SK-N-SH (cell line): ENCODE data around the gene CXXC1. TPM values are rescaled to one million over a fixed set of nuclear protein-coding genes. Genes with fewer than 3 reads are reported as not detected.

Source experiments
- CTCF ChIA-PET: fragments of 300-600, 350-600 bp; formaldehyde crosslinking; extraction: SDS; loops from one replicate; lab custom pipeline; 2021; lab: Yijun Ruan, JAX
- POLR2A ChIA-PET: fragments of 350-600 bp; sonication (Branson Sonifier 250); formaldehyde crosslinking; extraction: SDS; loops from one replicate; lab custom pipeline; 2020; ENCODE audit warnings: antibody characterized with exemption, inconsistent platforms; lab: Yijun Ruan, JAX
- DNase-seq: peaks from one replicate; pipeline ENCODE4 v3.0.0; 2012
- H2AFZ ChIP-seq: fragments of 200-600 bp; sonication (generic); 2 replicates; pipeline ENCODE4 v1.8.1; 2016; ENCODE audit warnings: antibody characterized with exemption, mild to moderate bottlenecking, low read depth
- H3F3A ChIP-seq: fragments of 200-600 bp; sonication (generic); replicated peaks from 2 replicates; pipeline ENCODE3; 2016; ENCODE audit warnings: antibody characterized with exemption, mild to moderate bottlenecking; ENCODE audit not compliant: insufficient read depth
- H3K27ac ChIP-seq, 2 experiments: fragments of 200-500 bp in 1 of 2; fragments of 200-600 bp in 1 of 2; sonication (Bioruptor generic) in 1 of 2; sonication (generic), shearing (Covaris generic) in 1 of 2; 2 replicates each; pipeline versions ENCODE4 v1.5.1 to v1.6.1; 2014 to 2016; ENCODE audit warnings: low read depth in 2 of 2, inconsistent platforms in 1 of 2, low read length in 1 of 2, mild to moderate bottlenecking in 1 of 2, mixed read lengths in 1 of 2
- H3K27me3 ChIP-seq: fragments of 200-600 bp; sonication (generic), shearing (Covaris generic); 2 replicates; pipeline ENCODE4 v1.6.1; 2016; ENCODE audit warnings: mixed run types; ENCODE audit not compliant: insufficient read depth
- H3K36me3 ChIP-seq, 2 experiments: fragments of 200-500 bp in 1 of 2; fragments of 200-600 bp in 1 of 2; sonication (Bioruptor generic) in 1 of 2; sonication (generic) in 1 of 2; replicated peaks in 1 of 2; 2 replicates each; pipeline versions ENCODE3 to v1.5.1; 2014 to 2016; ENCODE audit warnings: low read length in 1 of 2, mild to moderate bottlenecking in 1 of 2; ENCODE audit not compliant: insufficient read depth in 2 of 2, control insufficient read depth in 1 of 2
- H3K4me1 ChIP-seq, 2 experiments: fragments of 200-500 bp in 1 of 2; fragments of 200-600 bp in 1 of 2; sonication (Bioruptor generic) in 1 of 2; sonication (generic), shearing (Covaris generic) in 1 of 2; 2 replicates each; pipeline versions ENCODE4 v1.5.1 to v1.6.1; 2014 to 2016; ENCODE audit warnings: low read depth in 1 of 2, low read length in 1 of 2, mixed run types in 1 of 2; ENCODE audit not compliant: insufficient read depth in 2 of 2, control insufficient read depth in 1 of 2
- H3K4me2 ChIP-seq: fragments of 200-600 bp; sonication (generic), shearing (Covaris generic); 2 replicates; pipeline ENCODE4 v1.6.1; 2017; ENCODE audit warnings: mixed run types
- H3K4me3 ChIP-seq, 2 experiments: fragments of 200-500 bp in 1 of 2; fragments of 200-600 bp in 1 of 2; sonication (Bioruptor generic) in 1 of 2; sonication (generic), shearing (Covaris generic) in 1 of 2; 2 replicates each; pipeline versions ENCODE4 v1.5.1 to v1.8.1; 2014 to 2016; ENCODE audit warnings: low read depth in 2 of 2, inconsistent platforms in 1 of 2, low read length in 1 of 2, mild to moderate bottlenecking in 1 of 2, mixed read lengths in 1 of 2, moderate library complexity in 1 of 2
- H3K79me2 ChIP-seq: fragments of 200-600 bp; sonication (generic); 2 replicates; pipeline ENCODE4 v1.8.1; 2017; ENCODE audit warnings: mild to moderate bottlenecking; ENCODE audit not compliant: insufficient read depth
- H3K9ac ChIP-seq: fragments of 200-600 bp; sonication (generic); 2 replicates; pipeline ENCODE4 v1.6.1; 2017; ENCODE audit warnings: mixed run types
- H3K9me2 ChIP-seq: fragments of 200-600 bp; sonication (generic); 2 replicates; pipeline ENCODE4 v1.6.1; 2017; ENCODE audit warnings: mixed run types
- H3K9me3 ChIP-seq: fragments of 200-600 bp; sonication (generic); 2 replicates; pipeline ENCODE4 v1.6.1; 2017; ENCODE audit warnings: mixed run types, mild to moderate bottlenecking, moderate library complexity
- H4K20me1 ChIP-seq: fragments of 200-600 bp; sonication (generic); 2 replicates; pipeline ENCODE4 v1.6.1; 2017; ENCODE audit warnings: mild to moderate bottlenecking, mixed run types; ENCODE audit not compliant: insufficient read depth
- CHD2 ChIP-seq: fragments of 150-350 bp; IDR thresholded peaks from 2 replicates; pipeline ENCODE4 v1.6.1; 2018; ENCODE audit warnings: low read length; ENCODE audit not compliant: partially characterized antibody
- ELF1 ChIP-seq: IDR thresholded peaks from 2 replicates; pipeline ENCODE4 v1.4.0; 2012
- EP300 ChIP-seq, 2 experiments: IDR thresholded peaks; 2 replicates each; pipeline versions ENCODE4 v1.4.0 to v1.6.1; 2012; ENCODE audit warnings: borderline replicate concordance in 1 of 2, low read depth in 1 of 2, low read length in 1 of 2
- EZH2phosphoT487 ChIP-seq: fragments of 200-600 bp; sonication (generic); IDR thresholded peaks from 2 replicates; pipeline ENCODE4 v1.6.1; 2017; ENCODE audit warnings: low read depth, mixed run types, mild to moderate bottlenecking, antibody characterized with exemption, moderate library complexity, borderline replicate concordance
- FOSL2 ChIP-seq: IDR thresholded peaks from 2 replicates; pipeline ENCODE4 v1.4.0; 2012; ENCODE audit warnings: low read depth, mild to moderate bottlenecking, moderate library complexity, borderline replicate concordance
- FOXJ3 ChIP-seq: sonication (generic); formaldehyde crosslinking; IDR thresholded peaks from 2 replicates; pipeline ENCODE4 v1.5.1; 2020; ENCODE audit warnings: mild to moderate bottlenecking, missing genetic modification reagents
- FOXM1 ChIP-seq: IDR thresholded peaks from 2 replicates; pipeline ENCODE4 v1.4.0; 2012; ENCODE audit warnings: low read depth, mild to moderate bottlenecking
- GABPA ChIP-seq: IDR thresholded peaks from 2 replicates; pipeline ENCODE4 v1.4.0; 2012; ENCODE audit warnings: low read depth, mild to moderate bottlenecking
- JUND ChIP-seq: IDR thresholded peaks from 2 replicates; pipeline ENCODE4 v1.4.0; 2012
- MAX ChIP-seq: IDR thresholded peaks from 2 replicates; pipeline ENCODE4 v1.4.0; 2012; ENCODE audit warnings: low read depth
- NRF1 ChIP-seq: IDR thresholded peaks from 2 replicates; pipeline ENCODE4 v1.6.1; 2012; ENCODE audit warnings: low read depth, mild to moderate bottlenecking, low read length
- POLR2AphosphoS5 ChIP-seq: IDR thresholded peaks from 2 replicates; pipeline ENCODE4 v1.6.1; 2012; ENCODE audit warnings: low read depth, low read length
- RAD21 ChIP-seq: IDR thresholded peaks from 2 replicates; pipeline ENCODE4 v1.6.1; 2012; ENCODE audit warnings: mild to moderate bottlenecking, low read length
- RCOR1 ChIP-seq: fragments of 150-350 bp; IDR thresholded peaks from 2 replicates; pipeline ENCODE4 v1.6.1; 2017; ENCODE audit warnings: antibody characterized with exemption, low read length
- RFX5 ChIP-seq: IDR thresholded peaks from 2 replicates; pipeline ENCODE4 v1.6.1; 2012; ENCODE audit warnings: mild to moderate bottlenecking, improper control_type of control experiment, low read length
- RXRA ChIP-seq: IDR thresholded peaks from 2 replicates; pipeline ENCODE4 v1.4.0; 2012; ENCODE audit warnings: low read depth, mild to moderate bottlenecking, borderline replicate concordance
- SIN3A ChIP-seq: IDR thresholded peaks from 2 replicates; pipeline ENCODE4 v1.6.1; 2012; ENCODE audit warnings: low read depth, mild to moderate bottlenecking, low read length, moderate library complexity, borderline replicate concordance
- SMC3 ChIP-seq: IDR thresholded peaks from 2 replicates; pipeline ENCODE4 v1.6.1; 2012; ENCODE audit warnings: low read depth, low read length, improper control_type of control experiment
- TAF1 ChIP-seq: IDR thresholded peaks from 2 replicates; pipeline ENCODE4 v1.6.1; 2012; ENCODE audit warnings: low read depth, mild to moderate bottlenecking, low read length, moderate library complexity, borderline replicate concordance
- TEAD4 ChIP-seq: IDR thresholded peaks from 2 replicates; pipeline ENCODE4 v1.4.0; 2012; ENCODE audit warnings: mild to moderate bottlenecking, borderline replicate concordance; ENCODE audit not compliant: insufficient read depth
- YY1 ChIP-seq: IDR thresholded peaks from 2 replicates; pipeline ENCODE4 v1.4.0; 2012; ENCODE audit warnings: low read depth, mild to moderate bottlenecking
- WGBS: methylation state at CpG from one replicate; pipeline ENCODE4 v1.1.6; 2017; ENCODE audit warnings: low lambda C conversion rate; 5-methylcytosine and 5-hydroxymethylcytosine counted together
- polyA plus RNA-seq, 3 experiments: library from polyadenylated mRNA; depleted of rRNA; stranded (reverse); fragments of >200 nt; gene quantifications; 2 replicates each; pipeline ENCODE4 v1.2.3, GENCODE V29; 2012
- TF ChIP-seq, protein P1 (sequence below): fragments of 150-350 bp; IDR thresholded peaks from 2 replicates; pipeline ENCODE4 v1.6.1; 2016; ENCODE audit warnings: mild to moderate bottlenecking, low read depth, low read length

The CXXC1 gene
- polyA plus RNA-seq, 1 of the 3 experiments (the other 2 are of a cell fraction), result 128 TPM

DNA sequence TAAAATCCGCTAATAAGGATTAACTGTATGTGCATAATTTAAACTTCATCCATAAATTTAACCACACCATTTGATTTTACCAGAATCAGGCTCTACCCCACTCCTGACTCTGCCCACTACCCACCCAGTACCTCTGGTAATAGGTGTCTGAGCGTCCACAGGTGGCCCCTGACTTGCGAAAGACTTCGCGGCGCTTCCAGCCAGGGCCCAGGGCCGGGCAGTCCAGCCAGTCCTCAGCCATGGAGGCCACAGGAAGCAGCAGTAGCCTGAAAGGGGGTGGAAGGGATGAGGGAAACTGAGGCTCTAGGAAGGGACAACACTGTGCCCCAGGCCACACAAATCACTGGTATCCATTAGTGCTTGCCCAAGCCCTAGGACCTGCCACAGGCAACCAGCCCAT, 7.7 kb downstream of the CXXC1 start:
- ChIA-PET POLR2A (no interaction called here), CTCF (no interaction called here)
- Histone ChIP-seq H3K4me1 (peaks cover 14 to 22% of the 10 kb centered on the region in 2 experiments; a peak in 3 of 4 replicates), H3K36me3 (peaks cover 43 to 78% of the 10 kb centered on the region in 2 experiments), H2AFZ (no peak overlapping the region), H3K27ac (no peak overlapping the region), H3K9me3 (no peaks in the 10 kb centered on the region), H3K9me2 (no peaks in the 10 kb centered on the region), H3K4me3 (peak overlapping the region; percentile 4 to 86; a peak in 2 of 4 replicates), H3F3A (peaks cover 4% of the 10 kb centered on the region), H4K20me1 (0 out of 2 replicates have a peak, but pooled peaks cover 6% of the 10 kb centered on the region), H3K27me3 (no peaks in the 10 kb centered on the region), H3K4me2 (peak overlapping the region; percentile 92), H3K79me2 (peaks cover 40% of the 10 kb centered on the region), H3K9ac (no peak overlapping the region)
- WGBS, result 95% methylated on average over 7 of the region's 7 CpGs
- TF ChIP-seq POLR2AphosphoS5 (no peak), JUND (no peak), NRF1 (no peak), FOXM1 (no peak), SIN3A (no peak), CHD2 (no peak)
- DNase-seq, result no peak

- Histone ChIP-seq H3K4me1 (peaks cover 14 to 22% of the 10 kb centered on the region in 2 experiments; a peak in 3 of 4 replicates), H4K20me1 (0 out of 2 replicates have a peak, but pooled peaks cover 6% of the 10 kb centered on the region), H3K9me2 (no peaks in the 10 kb centered on the region), H3K27me3 (no peaks in the 10 kb centered on the region), H3K4me2 (no peak overlapping the region), H3K27ac (no peak overlapping the region), H2AFZ (no peak overlapping the region), H3K9me3 (no peaks in the 10 kb centered on the region), H3F3A (peaks cover 4% of the 10 kb centered on the region), H3K4me3 (no peak overlapping the region), H3K79me2 (peaks cover 40% of the 10 kb centered on the region), H3K36me3 (peaks cover 48 to 78% of the 10 kb centered on the region in 2 experiments), H3K9ac (no peak overlapping the region)
- 75% methylated on average over 6 of the region's 6 CpGs for WGBS
- TF ChIP-seq RAD21 (no peak), FOSL2 (peak; percentile 29; the same call in 1 of the 2 replicates)
- ChIA-PET POLR2A (interaction anchor here (1.8 kb wide), 1 partner anchor 12 kb away, joined by 3 read pairs; the partner anchor contains the start of gene CFAP53), CTCF (interaction anchor here (1.5 kb wide), 1 partner anchor 79 kb away, joined by 6 read pairs; no protein-coding TSS in a partner anchor)
- no peak for DNase-seq
Observed at GRCh38 chr18:50277942-50278341, 9.6 kb downstream of the CXXC1 start.

GRCh38 chr18:50276452-50276851, 11.0 kb downstream of the CXXC1 start:
- no peak overlapping the region for H3K4me2 ChIP-seq
- H3K4me1 ChIP-seq, result peaks cover 13 to 14% of the 10 kb centered on the region in 2 experiments; a peak in 3 of 4 replicates
- peaks cover 4% of the 10 kb centered on the region for H3F3A ChIP-seq
- H2AFZ ChIP-seq, result no peak overlapping the region
- WGBS, result 79% methylated on average over 4 of the region's 4 CpGs
- H3K9ac ChIP-seq, result no peak overlapping the region
- no peak overlapping the region for H3K4me3 ChIP-seq
- CTCF ChIA-PET, result no interaction called here
- no peak for TF ChIP-seq FOXJ3 (CRISPR knock-in tag)
- TF ChIP-seq RXRA, result no peak
- no peak for TF ChIP-seq MAX
- no peak for TF ChIP-seq ELF1
- no peak for TF ChIP-seq FOSL2
- TF ChIP-seq TEAD4, result no peak
- TF ChIP-seq NRF1, result no peak
- no peak for TF ChIP-seq EZH2phosphoT487
- no peak for TF ChIP-seq RCOR1
- no peak for TF ChIP-seq YY1
- TF ChIP-seq, protein P1, sequence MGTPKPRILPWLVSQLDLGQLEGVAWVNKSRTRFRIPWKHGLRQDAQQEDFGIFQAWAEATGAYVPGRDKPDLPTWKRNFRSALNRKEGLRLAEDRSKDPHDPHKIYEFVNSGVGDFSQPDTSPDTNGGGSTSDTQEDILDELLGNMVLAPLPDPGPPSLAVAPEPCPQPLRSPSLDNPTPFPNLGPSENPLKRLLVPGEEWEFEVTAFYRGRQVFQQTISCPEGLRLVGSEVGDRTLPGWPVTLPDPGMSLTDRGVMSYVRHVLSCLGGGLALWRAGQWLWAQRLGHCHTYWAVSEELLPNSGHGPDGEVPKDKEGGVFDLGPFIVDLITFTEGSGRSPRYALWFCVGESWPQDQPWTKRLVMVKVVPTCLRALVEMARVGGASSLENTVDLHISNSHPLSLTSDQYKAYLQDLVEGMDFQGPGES, result no peak
- TF ChIP-seq POLR2AphosphoS5, result no peak
- TF ChIP-seq RFX5, result no peak
- TF ChIP-seq RAD21, result no peak
- TF ChIP-seq CHD2, result no peak
- no peak for TF ChIP-seq GABPA
- TF ChIP-seq EP300 (IDR thresholded peaks at IDR 0.05; ENCODE audit: borderline replicate concordance in 1 of 2, low read depth in 1 of 2, low read length in 1 of 2), result no peak
- no peak for TF ChIP-seq TAF1
- no peak for TF ChIP-seq SMC3
- H4K20me1 ChIP-seq, result 0 out of 2 replicates have a peak, but pooled peaks cover 6% of the 10 kb centered on the region
- no peaks in the 10 kb centered on the region for H3K9me3 ChIP-seq
- H3K27me3 ChIP-seq, result no peaks in the 10 kb centered on the region
- H3K9me2 ChIP-seq, result no peaks in the 10 kb centered on the region
- peaks cover 40% of the 10 kb centered on the region for H3K79me2 ChIP-seq
- no peak for DNase-seq
- peaks cover 54 to 84% of the 10 kb centered on the region in 2 experiments for H3K36me3 ChIP-seq
- POLR2A ChIA-PET, result no interaction called here
- H3K27ac ChIP-seq, result no peak overlapping the region
